HG02938 (cell line): Measurements from ENCODE around the gene SCYGR8.
A peak's percentile ranks its signal among the peaks of the same experiment; 100 is the strongest.

Experiments used
- ATAC-seq: cut with Tn5 transposase; IDR thresholded peaks from one replicate; pipeline ENCODE4 v1.9.1; 2021; ENCODE audit warnings: mild to moderate bottlenecking, moderate library complexity; ENCODE audit not compliant: unreplicated experiment

The SCYGR8 gene

DNA sequence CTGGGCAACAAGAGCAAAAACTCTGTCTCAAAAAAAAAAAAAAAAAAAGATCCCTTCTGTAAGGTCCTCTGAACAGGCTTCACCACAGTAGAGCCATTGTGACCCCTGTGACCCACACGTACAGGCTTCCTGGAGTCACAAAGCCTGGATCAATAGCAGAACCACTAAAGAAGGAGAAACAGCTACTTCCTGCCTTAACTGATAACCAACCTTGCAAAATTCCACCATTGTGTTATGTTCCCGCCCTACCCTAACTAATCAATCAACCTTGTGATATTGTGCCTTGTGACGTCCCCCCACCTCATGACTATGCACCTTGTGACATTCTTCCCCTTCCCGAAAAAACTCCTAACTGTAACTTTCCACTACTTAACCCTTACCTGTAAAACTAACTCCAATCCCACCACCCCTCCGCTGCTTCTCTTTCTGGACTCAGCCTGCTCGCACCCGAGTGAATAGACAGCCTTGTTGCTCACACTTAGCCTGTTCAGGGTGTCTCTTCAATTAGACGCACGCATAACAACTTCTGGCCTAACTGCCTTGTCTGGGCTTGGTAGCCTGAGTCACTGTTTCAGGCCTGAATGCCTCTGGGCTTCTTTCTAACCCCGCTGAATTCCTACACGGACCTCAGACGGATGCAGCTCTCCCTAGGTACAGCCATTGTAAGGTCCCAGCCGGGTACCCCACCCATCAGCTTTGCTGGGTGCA is 13.9 kb downstream of the SCYGR8 start:
- no peak for ATAC-seq

DNA sequence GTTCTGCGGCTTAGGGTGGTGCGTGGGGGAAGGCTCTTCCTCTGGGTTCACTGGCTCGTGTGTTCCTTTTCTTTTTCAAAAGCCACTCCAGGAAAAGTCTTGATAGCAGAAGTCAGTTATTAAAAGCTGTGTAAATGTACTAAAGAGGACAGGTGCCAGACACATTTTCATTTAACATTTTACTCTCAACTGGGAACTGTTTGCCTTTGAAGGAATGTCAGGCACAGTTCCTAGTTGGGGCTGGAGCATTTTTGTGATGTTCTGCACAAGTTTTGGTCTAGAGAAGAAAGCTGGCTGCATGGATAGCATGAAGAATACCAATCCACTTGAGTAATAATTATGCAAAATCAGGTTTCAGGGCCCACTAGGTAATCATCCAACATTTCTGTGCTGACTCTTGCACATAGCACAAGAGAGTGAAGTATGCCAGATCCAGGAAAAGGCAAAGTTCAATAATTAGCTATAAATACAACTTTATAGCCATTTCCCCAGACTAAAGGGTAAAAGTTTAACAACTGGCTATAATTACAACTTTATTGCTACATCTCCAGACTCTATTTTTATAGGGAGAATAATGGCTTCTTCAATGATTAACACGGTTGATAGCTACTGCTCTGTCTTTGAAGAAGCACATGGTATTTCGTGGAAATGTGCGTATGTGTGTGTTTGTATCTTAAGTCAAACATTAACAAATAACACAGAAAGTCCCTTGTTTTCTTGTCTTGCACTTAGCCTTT is 16.2 kb downstream of the SCYGR8 start:
- ATAC-seq = no peak

DNA sequence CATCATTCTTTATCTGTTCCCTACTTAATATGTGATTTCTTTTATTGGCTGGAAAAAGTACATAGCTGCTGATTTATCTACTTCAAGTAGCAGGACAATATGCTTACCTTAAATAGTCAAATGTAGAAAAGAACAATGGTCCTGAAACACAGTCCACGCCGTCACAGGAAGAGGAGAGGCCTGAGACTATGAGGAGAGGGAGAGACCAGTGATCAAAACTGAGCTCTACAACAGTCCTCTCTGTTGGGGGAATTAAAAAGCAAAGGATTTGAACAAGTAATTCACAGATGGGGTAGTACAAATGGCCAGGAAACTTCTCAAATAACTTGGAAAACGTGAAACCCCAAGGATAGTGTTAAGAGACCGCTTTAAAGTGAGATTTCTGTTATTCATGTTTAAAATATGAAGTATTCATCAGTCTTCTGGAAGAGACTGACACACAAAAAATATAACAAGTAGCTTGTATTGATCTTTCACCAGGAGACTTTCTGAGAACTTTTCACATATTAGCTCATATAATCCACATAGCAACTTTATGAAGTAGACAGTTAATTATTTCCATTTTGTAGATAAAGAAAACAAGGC is 20.2 kb downstream of the SCYGR8 start:
- no peak for ATAC-seq

DNA sequence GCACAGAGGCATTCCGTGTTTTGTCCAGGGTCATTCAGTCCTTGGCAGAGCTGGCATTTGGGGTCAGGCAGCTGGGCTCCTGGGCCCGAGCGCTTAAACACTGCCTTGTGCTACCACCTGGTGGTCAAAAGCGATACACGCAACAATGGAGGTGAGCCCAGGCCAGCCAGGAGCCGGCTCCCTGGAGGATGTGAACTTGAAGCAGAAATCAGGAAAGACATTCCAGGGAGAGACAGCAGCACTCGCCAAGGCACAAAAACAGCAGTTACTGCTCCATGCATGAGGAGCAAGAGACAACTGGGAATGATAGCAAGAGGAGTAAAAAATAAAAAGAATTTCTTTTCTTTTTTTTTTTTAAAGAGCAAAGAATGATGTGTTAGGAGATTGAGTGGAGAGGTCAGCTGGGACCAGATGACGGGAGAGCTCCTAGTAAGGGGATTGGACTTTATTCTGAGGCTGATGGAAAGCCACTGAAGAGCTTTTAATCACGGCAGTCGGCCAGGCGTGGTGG is 20.7 kb downstream of the SCYGR8 start:
- ATAC-seq = peak; percentile 95

DNA sequence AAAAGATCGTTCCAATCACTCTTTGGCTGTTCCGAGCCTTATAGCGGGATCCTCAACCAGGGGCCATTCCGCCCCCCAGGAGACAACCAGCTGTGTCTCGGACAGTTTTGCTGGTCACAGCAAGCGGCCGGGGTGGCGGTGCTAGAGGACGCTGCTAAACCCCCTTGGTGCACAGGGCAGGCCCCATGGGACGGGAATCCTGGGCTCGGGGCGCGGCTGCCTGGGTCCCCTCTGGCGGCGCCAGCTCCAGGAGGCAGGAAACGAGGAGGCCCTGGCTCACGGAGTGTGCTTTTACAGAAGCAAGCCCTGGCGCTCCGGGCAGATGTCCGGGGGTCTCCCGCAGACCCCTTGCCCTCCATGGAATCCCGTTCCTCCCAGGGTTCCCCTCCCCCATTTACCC is 22.1 kb downstream of the SCYGR8 start:
- no peak for ATAC-seq

DNA sequence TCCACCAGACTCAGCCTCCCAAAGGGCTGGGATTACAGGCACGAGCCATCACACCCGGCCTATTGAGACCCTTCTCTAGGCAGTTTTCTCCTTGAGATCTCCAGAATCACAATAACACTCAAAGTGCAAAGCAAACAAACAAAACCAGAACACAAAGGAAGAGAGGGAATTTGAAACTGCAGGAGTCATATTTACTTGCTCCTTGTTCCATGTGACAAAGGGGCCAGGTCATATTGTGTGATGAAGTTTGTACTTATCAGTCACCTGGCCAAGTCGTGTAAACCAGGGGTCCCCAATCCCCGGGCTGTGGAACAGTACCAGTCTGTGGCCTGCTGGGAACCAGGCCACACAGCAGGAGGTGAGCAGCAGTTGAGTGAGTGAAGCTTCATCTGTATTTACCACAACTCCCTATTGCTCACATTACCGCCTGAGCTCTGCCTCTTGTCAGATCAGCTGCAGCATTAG is 26.5 kb downstream of the SCYGR8 start:
- ATAC-seq = no peak

DNA sequence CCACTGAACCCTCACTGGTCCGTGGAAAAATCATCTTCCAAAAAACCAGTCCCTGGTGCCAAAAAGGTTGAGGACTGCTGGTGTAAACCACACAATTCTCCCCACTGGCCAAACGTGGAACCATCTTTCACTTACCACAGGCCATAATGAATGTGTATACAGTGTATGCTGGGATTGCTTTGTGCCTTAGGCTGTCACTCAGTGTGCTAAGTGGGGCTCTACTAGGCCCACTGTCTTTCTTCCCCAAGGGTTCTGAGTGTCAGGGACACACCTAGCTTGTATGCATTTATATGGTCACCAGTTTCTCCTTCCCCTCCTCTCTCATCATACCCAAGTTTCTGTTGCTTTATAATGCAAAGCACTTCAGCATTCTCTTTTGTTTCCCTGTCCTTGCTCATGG is 27.2 kb downstream of the SCYGR8 start:
- ATAC-seq = no peak

DNA sequence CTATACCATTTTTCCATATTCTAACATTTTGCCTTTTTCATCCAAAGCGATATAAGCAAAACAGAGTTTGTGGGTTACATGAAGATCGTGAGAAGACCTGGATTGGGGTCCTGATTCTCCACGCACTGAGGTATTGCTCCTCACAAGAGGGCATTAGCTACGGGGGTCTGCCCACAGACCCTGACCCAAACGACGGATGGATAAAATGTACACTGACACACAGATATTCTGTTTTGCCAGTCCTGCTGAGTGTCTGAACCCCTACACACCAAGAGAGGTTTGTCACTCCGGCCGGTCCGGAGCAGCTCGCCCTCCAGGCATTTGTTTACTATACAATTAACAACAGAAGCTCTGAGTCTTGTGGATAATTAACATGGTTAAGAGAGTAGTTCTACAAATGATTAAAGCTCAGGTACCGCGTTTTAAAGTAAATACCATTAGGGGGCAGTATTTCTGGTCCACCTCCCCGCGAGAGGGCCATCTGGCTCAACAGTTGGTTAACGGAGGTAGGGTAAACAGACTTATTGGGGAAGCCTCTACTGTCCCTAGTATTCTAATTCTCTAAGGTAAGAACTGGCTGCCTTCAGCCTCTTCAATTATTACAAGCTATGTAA is 28.4 kb downstream of the SCYGR8 start:
- no peak for ATAC-seq

DNA sequence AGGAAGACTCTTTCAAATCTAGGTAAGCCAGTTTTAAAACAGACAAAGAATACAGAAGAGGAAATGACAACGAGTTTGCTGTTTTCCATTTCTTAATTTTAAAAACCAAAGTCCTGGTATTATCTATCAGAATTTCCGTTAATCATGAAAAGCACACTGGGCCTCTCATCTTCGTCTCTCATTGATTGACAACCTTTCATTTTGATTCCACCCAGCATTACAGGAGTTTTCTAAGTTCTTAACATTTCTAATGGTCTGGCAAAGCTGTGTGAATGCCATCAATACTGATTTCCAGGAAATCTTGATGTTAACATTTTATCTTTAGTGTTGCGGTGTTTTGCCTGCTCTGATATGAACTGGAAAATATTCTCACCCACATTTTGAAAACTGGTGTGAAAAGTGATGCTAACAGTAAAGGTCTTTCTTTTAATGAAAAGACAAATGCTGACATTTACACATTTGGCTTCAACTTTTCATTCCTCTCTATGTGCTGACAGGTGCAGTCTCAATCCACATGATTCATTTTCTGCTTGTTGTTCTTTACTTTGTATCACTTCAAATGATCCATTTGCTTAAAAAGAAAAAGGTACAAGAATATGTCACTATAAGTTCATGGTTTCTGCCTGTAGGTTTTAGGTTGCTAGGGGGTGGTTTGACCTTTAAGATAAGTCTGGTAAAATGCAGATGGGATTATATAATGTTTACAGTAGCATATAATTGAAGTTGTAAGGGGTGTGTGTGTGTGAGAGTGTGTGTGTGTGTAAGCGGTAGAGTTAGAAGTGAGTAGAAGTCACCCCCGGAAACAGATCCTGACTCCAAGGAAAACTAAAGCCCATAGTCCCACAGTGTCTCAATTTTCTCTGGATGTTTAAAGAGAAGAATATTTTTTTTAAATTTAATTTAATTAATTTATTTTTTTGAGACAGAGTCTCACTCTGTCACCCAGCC is 29.5 kb downstream of the SCYGR8 start:
- no peak for ATAC-seq

DNA sequence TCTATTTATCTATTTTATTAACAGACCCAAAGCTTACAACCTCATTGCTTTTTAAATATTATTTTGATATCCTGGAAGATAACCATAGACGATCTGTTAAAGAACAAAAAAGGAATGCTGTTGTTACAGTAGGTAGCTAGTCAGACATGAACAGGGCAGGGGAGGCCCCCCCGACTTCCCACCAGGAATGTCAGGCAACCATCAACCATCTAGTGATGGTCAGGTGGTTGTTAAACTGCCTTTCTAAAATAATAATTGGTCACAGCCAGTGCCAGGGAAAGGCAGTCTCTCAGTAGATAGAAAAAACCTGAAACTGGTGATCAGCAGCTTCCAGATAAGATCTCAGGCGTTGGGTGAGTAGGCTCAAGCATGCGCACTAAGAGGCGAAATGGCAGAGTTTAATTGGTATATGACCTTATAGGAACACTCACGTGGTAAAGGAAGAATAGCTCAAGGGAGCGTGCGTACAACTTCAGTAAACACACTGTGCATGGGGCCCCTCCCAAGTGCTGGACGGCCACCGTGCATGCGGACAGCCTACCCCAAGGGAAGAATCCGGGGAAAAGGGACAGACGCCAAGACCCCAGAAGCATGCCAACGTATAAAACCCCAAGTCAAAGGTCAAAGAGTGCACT is 35.4 kb downstream of the SCYGR8 start:
- no peak for ATAC-seq

DNA sequence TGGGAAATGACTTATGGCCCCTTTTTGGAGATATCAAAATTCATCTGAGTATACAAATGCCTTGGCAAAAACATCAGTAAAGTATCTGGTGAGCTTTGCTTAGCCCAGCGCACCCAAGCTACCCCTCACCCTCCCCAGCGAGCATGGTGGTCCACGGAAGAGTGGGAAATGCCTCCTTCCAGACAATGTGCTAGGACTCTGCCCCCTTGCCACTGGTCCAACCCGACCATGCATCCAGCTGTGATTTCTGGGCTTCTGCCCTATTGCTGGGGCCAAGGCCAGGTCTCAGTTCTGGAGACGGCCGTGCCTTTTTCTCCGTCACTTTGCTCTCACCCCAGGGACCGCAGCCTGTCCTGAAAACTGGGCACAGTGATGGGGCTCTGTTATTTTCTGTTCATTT is 36.1 kb downstream of the SCYGR8 start:
- no peak for ATAC-seq

DNA sequence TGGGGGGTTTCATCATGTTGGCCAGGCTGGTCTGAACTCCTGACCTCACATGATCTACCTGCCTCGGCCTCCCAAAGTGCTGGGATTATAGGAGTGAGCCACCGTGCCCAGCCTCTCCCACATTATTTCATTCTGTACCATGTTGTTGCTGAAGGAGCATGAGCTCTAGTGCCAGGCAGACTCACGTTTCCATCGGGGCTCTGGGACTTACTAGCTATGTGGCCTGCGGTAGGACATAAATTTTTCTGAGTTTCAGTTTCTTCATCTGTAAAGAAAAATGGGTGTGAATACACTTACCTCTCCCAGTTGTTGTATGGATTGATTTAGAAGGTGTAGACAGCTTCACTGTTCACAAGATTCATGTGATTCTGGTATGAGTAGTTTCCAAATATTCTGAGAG is 37.1 kb downstream of the SCYGR8 start:
- no peak for ATAC-seq

DNA sequence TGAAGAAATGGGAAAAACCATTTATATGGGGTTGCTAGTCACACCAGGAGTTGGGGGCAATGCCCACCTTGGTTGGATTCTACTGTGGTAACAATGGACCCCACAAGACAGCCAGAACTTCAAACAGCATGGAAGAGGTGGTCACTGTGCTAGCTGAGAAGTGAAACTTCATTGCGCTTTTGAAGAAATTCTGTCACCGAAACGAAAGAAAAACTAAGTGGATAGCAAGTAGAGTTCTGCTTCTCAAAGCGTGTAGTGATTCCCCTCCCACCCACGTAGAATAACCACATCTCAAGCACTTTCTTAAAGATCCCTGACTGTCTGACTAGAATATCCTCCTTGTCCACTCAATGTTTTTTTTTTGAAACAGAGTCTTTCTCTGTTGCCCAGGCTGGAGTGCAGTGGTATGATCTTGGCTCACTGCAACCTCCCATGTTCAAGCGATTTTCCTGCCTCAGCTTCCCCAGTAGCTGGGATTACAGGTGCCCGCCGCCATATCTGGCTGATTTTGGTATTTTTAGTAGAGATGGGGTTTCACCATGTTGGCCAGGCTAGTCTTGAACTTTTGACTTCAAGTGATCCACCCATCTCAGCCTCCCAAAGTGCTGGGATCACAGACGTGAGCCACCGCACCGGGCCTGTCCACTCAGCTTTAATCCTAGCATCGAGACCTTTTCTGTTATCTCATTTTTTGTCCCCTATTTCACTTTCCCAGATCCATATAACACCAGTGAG is 37.9 kb downstream of the SCYGR8 start:
- peak; percentile 97 for ATAC-seq

DNA sequence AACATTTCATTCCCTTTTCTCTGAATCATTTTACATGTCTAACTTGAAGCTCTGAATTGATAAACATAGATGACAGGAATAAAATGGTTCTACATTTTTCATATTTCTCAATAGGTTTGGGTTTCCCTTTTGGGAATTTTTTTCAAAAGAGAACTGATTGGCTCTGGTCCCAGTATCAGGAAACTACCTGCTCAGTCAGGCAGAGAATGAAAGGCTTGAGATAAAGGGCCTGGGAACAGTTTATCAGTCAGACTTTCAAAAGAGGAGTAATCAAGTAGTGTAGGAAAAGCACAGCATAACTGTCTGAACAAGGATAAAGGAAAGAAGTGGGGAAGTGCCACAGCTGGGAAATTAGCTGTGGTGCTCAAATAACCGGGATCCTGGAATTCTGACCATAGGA is 39.6 kb downstream of the SCYGR8 start:
- ATAC-seq = no peak

DNA sequence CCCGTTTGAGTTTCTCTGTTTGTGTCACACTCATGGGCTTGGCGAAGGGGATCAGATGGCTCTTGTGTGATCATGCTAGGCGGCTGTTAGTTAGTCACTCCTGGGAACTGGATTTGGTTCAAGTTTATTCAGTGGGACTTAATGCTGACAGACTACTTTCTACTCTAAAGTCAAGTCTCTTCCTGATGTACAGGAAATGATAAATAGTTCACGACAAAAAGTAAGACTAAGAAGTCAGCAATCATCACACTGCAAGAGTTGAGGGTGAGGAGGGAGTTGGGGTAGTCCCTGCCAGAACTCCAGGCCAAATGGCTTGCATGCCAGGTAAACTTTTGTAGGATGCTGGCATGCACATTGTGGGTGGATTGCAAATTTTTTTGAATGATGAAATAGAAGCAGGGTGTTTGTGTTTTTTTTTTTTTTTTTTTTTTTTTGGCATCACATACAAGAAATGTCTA is 42.9 kb downstream of the SCYGR8 start:
- ATAC-seq = no peak

DNA sequence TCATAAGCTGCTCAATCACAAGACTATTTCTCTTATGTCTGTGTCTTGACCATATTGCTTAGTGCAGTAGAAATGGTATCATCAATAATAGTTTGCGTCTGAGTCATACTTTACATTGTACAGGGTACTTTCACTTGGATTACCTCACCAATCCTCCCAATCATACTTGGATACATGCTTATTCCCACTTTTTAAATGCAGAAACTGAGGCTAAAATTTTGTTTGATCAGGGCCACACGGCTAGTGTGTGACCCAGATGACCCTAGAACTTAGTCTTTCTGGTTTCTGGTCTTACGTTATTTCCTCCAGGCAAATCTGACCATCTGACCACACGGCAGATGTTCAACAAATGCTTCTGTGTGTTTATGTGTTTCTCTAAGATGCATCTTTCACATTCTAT is 44.1 kb downstream of the SCYGR8 start:
- ATAC-seq = no peak

DNA sequence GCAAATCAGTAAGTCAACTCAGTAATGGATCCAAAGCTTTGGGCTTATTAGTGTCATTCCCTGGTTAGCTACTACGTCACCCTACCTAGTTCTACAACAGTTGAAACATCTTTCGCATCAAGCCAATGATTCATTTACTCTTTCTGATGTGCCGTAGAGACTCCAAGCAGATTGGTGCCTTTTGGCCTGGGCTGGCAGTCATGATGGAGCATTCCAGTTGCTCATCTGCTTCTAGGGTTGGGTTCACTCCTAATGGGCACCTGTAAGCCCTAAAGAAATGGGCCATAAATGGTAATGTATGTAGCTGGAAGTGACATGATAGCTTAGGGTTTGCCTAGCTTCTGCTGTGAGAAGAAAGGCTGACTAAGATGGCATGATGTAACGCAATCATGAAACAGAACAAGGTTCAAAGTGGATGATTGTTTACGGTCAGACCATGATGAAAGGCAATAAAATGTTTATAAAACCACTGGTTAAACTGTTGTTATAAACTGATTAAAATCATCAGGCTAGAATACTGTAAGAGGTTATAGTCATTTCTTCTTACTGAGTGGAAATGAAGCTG is 47.5 kb downstream of the SCYGR8 start:
- ATAC-seq = no peak
